CD8-positive, alpha-beta memory T cell (primary cell): Measurements from ENCODE around the gene IP6K1. TPM values are rescaled to one million over a fixed set of nuclear protein-coding genes. Genes with fewer than 3 reads are reported as not detected.
"Not testable (repeated sequence)": the region's sequence is repeated elsewhere in the genome, so short reads cannot be mapped to it uniquely, and the experiment has no call there.

Source experiments
- CTCF ChIA-PET: fragments of 350-600 bp; sonication (Branson Sonifier 250); formaldehyde crosslinking; loops from one replicate; lab custom pipeline; 2021; ENCODE audit warnings: antibody characterized with exemption; lab: Charles Lee
- POLR2A ChIA-PET: fragments of 350-600 bp; sonication (Branson Sonifier 250); formaldehyde crosslinking; loops from one replicate; lab custom pipeline; 2021; ENCODE audit warnings: antibody characterized with exemption; lab: Charles Lee
- DNase-seq, 5 donors: peaks; one replicate each; pipeline versions ENCODE4 v3.0.0 to v3.0.0-alpha.2; 2020 to 2022; ENCODE audit warnings: mixed read lengths in 1 of 5
- H3K27ac ChIP-seq: one replicate; pipeline ENCODE4 v1.7.0; 2013; ENCODE audit warnings: low read depth, mild to moderate bottlenecking, low read length, moderate library complexity
- H3K27me3 ChIP-seq: 2 replicates; pipeline ENCODE4 v1.7.0; 2013; ENCODE audit warnings: low read length, mild to moderate bottlenecking; ENCODE audit not compliant: insufficient read depth, poor library complexity, severe bottlenecking
- H3K36me3 ChIP-seq: 2 replicates; pipeline ENCODE4 v1.7.0; 2013; ENCODE audit warnings: mild to moderate bottlenecking, low read length, moderate library complexity; ENCODE audit not compliant: insufficient read depth
- H3K4me1 ChIP-seq: 2 replicates; pipeline ENCODE4 v1.7.0; 2013; ENCODE audit warnings: mild to moderate bottlenecking, low read length, moderate library complexity; ENCODE audit not compliant: insufficient read depth
- H3K4me3 ChIP-seq: 2 replicates; pipeline ENCODE4 v1.7.0; 2013; ENCODE audit warnings: mild to moderate bottlenecking, low read length
- H3K9me3 ChIP-seq: 2 replicates; pipeline ENCODE4 v1.7.0; 2013; ENCODE audit warnings: mild to moderate bottlenecking, low read length
- H3K27ac Mint-ChIP-seq, 8 donors: one replicate each; pipeline ENCODE4 v1.8.0; 2020 to 2021; ENCODE audit warnings: mixed read lengths in 8 of 8, mild to moderate bottlenecking in 6 of 8, inconsistent platforms in 3 of 8, moderate library complexity in 3 of 8
- H3K27me3 Mint-ChIP-seq, 2 donors: one replicate each; pipeline ENCODE4 v1.8.0; 2020 to 2021; ENCODE audit warnings: mixed read lengths in 2 of 2, mild to moderate bottlenecking in 1 of 2, moderate library complexity in 1 of 2
- H3K36me3 Mint-ChIP-seq, 3 donors: one replicate each; pipeline ENCODE4 v1.8.0; 2020 to 2021; ENCODE audit warnings: mixed read lengths in 3 of 3, inconsistent platforms in 1 of 3, mild to moderate bottlenecking in 1 of 3
- H3K4me1 Mint-ChIP-seq, 3 donors: one replicate each; pipeline ENCODE4 v1.8.0; 2020 to 2021; ENCODE audit warnings: mixed read lengths in 3 of 3, inconsistent platforms in 1 of 3, mild to moderate bottlenecking in 1 of 3
- H3K4me3 Mint-ChIP-seq, 7 donors: one replicate each; pipeline ENCODE4 v1.8.0; 2020 to 2021; ENCODE audit warnings: mixed read lengths in 7 of 7, mild to moderate bottlenecking in 6 of 7, moderate library complexity in 4 of 7, inconsistent platforms in 2 of 7
- H3K9me3 Mint-ChIP-seq, 5 donors: one replicate each; pipeline ENCODE4 v1.8.0; 2020 to 2022; ENCODE audit warnings: mixed read lengths in 5 of 5, mild to moderate bottlenecking in 3 of 5, moderate library complexity in 2 of 5, inconsistent platforms in 1 of 5
- polyA plus RNA-seq: library from polyadenylated mRNA; unstranded; fragments of 300-500 nt; fragmentation: Illumina TruSeq; gene quantifications from one replicate; pipeline ENCODE4 v1.2.3, GENCODE V29; 2021
- total RNA-seq, 2 experiments: library from RNA; stranded (reverse); gene quantifications; one replicate each; pipeline ENCODE4 v1.2.3, GENCODE V29; 2021

Gene IP6K1
- total and polyA plus RNA-seq, 3 experiments from 2014 or later: 26.1 to 47.5 (median 37.1) TPM

- peaks cover 0 to 2% of the 10 kb centered on the region in 2 donors for H3K27me3 Mint-ChIP-seq
Measured at GRCh38 chr3:49785565-49786356, 581 bp downstream of the IP6K1 start.

DNA sequence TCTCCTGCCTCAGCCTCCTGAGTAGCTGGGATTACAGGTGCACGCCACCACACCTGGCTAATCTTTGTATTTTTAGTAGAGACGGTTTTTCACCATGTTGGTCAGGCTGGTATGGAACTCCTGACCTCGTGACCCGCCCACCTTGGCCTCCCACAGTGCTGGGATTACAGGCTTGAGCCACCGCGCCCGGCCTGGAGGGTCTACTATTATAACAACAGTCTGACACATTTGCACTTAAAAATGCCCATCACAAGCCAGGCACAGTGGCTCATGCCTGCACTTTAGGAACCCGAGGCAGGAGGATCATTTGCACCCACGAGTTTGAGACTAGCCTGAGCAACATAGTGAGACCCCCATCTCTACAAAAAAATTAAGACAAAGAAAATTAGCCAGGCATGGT is 4.1 kb downstream of the IP6K1 start:
- H3K27me3 Mint-ChIP-seq, H3K9me3 Mint-ChIP-seq, H3K27me3 ChIP-seq, H3K27ac ChIP-seq, H3K36me3 ChIP-seq, DNase-seq, POLR2A ChIA-PET, H3K4me3 ChIP-seq, H3K9me3 ChIP-seq: not testable (repeated sequence)
- Mint-ChIP-seq H3K4me1 (peaks cover 41 to 70% (median 61%) of the 10 kb centered on the region in 3 donors), H3K27ac (peak overlapping the region in 1 of 8 donors; percentile 54), H3K4me3 (peak overlapping the region in 4 of 7 donors; percentile 25 to 73 (median 50)), H3K36me3 (peaks cover 0 to 52% (median 2%) of the 10 kb centered on the region in 3 donors)
- H3K4me1 ChIP-seq: peaks cover 49% of the 10 kb centered on the region
- CTCF ChIA-PET: interaction anchor here (0.6 to 0.7 kb wide), 3 partner anchors 12 to 712 kb away, joined by 3 to 4 read pairs (median 3); no protein-coding TSS in a partner anchor

More at GRCh38 chr3:49785565-49786356, 581 bp downstream of the IP6K1 start:
- H3K36me3 ChIP-seq: peaks cover 5% of the 10 kb centered on the region
- H3K27ac Mint-ChIP-seq: peak overlapping the region; percentile 73 to 99 (median 92)
- H3K27me3 ChIP-seq: no peaks in the 10 kb centered on the region
- peaks cover 42% of the 10 kb centered on the region for H3K4me1 ChIP-seq
- H3K4me3 Mint-ChIP-seq: peak overlapping the region; percentile 93 to 98 (median 94)
- H3K9me3 ChIP-seq: no peaks in the 10 kb centered on the region
- no peaks in the 10 kb centered on the region for H3K9me3 Mint-ChIP-seq
- CTCF ChIA-PET: interaction anchor here (1.2 to 3.8 kb wide), 3 partner anchors 17 to 75 kb away, joined by 3 to 23 read pairs (median 14); partner anchors contain the start of gene INKA1
- H3K4me3 ChIP-seq: peak overlapping the region; percentile 90
- peak overlapping the region; percentile 95 for H3K27ac ChIP-seq
- H3K4me1 Mint-ChIP-seq: peaks cover 29 to 61% (median 50%) of the 10 kb centered on the region in 3 donors
- H3K36me3 Mint-ChIP-seq: peaks cover 0 to 33% (median 2%) of the 10 kb centered on the region in 3 donors
- DNase-seq: peak in 2 of 5 donors; percentile 20 to 56
- POLR2A ChIA-PET: interaction anchor here (0.9 to 1.9 kb wide), 4 partner anchors 17 to 441 kb away, joined by 3 to 18 read pairs (median 7); partner anchors contain the start of gene INKA1

- H3K4me3 ChIP-seq: no peak overlapping the region
- no peaks in the 10 kb centered on the region for H3K9me3 ChIP-seq
- H3K4me1 ChIP-seq: peaks cover 43% of the 10 kb centered on the region
- peaks cover 0 to 56% (median 2%) of the 10 kb centered on the region in 3 donors for H3K36me3 Mint-ChIP-seq
- peaks cover 5% of the 10 kb centered on the region for H3K36me3 ChIP-seq
- H3K27ac ChIP-seq: no peak overlapping the region
- no peak for DNase-seq
- peak overlapping the region in 3 of 7 donors; percentile 11 to 76 (median 61) for H3K4me3 Mint-ChIP-seq
- no peaks in the 10 kb centered on the region for H3K9me3 Mint-ChIP-seq
- no peaks in the 10 kb centered on the region for H3K27me3 ChIP-seq
- H3K4me1 Mint-ChIP-seq: peaks cover 38 to 66% (median 54%) of the 10 kb centered on the region in 3 donors
- H3K27me3 Mint-ChIP-seq: no peaks in the 10 kb centered on the region
- ChIA-PET CTCF (interaction anchor here (0.6 kb wide), 1 partner anchor 11 kb away, joined by 3 read pairs; no protein-coding TSS in a partner anchor), POLR2A (no interaction called here)
- H3K27ac Mint-ChIP-seq: peak overlapping the region in 5 of 8 donors; percentile 37 to 68 (median 56)
Measured at GRCh38 chr3:49781415-49782199, 4.7 kb downstream of the IP6K1 start.

- Mint-ChIP-seq H3K36me3 (peaks cover 0 to 57% (median 2%) of the 10 kb centered on the region in 3 donors), H3K4me3 (peak overlapping the region in 2 of 7 donors; percentile 61 to 76), H3K4me1 (peaks cover 37 to 67% (median 52%) of the 10 kb centered on the region in 3 donors), H3K27ac (peak overlapping the region in 4 of 8 donors; percentile 26 to 68 (median 52))
- H3K9me3 Mint-ChIP-seq, H3K27me3 Mint-ChIP-seq, H3K4me3 ChIP-seq, H3K27ac ChIP-seq, POLR2A ChIA-PET, H3K9me3 ChIP-seq, CTCF ChIA-PET, H3K36me3 ChIP-seq, H3K27me3 ChIP-seq, DNase-seq: not testable (repeated sequence)
- H3K4me1 ChIP-seq: peaks cover 43% of the 10 kb centered on the region
Measured at GRCh38 chr3:49780975-49781365, 5.4 kb downstream of the IP6K1 start.

GRCh38 chr3:49780080-49780974 is 6.0 kb downstream of the IP6K1 start:
- no peaks in the 10 kb centered on the region for H3K27me3 ChIP-seq
- Mint-ChIP-seq H3K36me3 (peaks cover 0 to 58% (median 0%) of the 10 kb centered on the region in 3 donors), H3K4me1 (peaks cover 34 to 68% (median 54%) of the 10 kb centered on the region in 3 donors), H3K27me3 (no peaks in the 10 kb centered on the region), H3K4me3 (peak overlapping the region in 5 of 7 donors; percentile 24 to 61 (median 36)), H3K27ac (peak overlapping the region; percentile 28 to 82 (median 60)), H3K9me3 (no peaks in the 10 kb centered on the region)
- CTCF ChIA-PET: no interaction called here
- no peak for DNase-seq
- H3K4me3 ChIP-seq: no peak overlapping the region
- no peaks in the 10 kb centered on the region for H3K9me3 ChIP-seq
- no peak overlapping the region for H3K27ac ChIP-seq
- POLR2A ChIA-PET: interaction anchor here (0.6 kb wide), 1 partner anchor 26 kb away, joined by 3 read pairs; no protein-coding TSS in a partner anchor
- peaks cover 5% of the 10 kb centered on the region for H3K36me3 ChIP-seq
- peaks cover 41% of the 10 kb centered on the region for H3K4me1 ChIP-seq

GRCh38 chr3:49779358-49780079 is 6.8 kb downstream of the IP6K1 start:
- POLR2A ChIA-PET: interaction anchor here (0.6 kb wide), 1 partner anchor 27 kb away, joined by 3 read pairs; no protein-coding TSS in a partner anchor
- DNase-seq: no peak
- CTCF ChIA-PET: no interaction called here
- no peaks in the 10 kb centered on the region for H3K9me3 Mint-ChIP-seq
- no peak overlapping the region for H3K27ac ChIP-seq
- no peak overlapping the region for H3K4me3 ChIP-seq
- H3K36me3 ChIP-seq: peaks cover 5% of the 10 kb centered on the region
- H3K4me3 Mint-ChIP-seq: peak overlapping the region in 4 of 7 donors; percentile 24 to 75 (median 32)
- no peaks in the 10 kb centered on the region for H3K27me3 ChIP-seq
- H3K27me3 Mint-ChIP-seq: no peaks in the 10 kb centered on the region
- H3K4me1 Mint-ChIP-seq: peaks cover 37 to 68% (median 55%) of the 10 kb centered on the region in 3 donors
- peaks cover 33% of the 10 kb centered on the region for H3K4me1 ChIP-seq
- no peaks in the 10 kb centered on the region for H3K9me3 ChIP-seq
- peak overlapping the region in 7 of 8 donors; percentile 37 to 82 (median 67) for H3K27ac Mint-ChIP-seq
- H3K36me3 Mint-ChIP-seq: peaks cover 0 to 60% (median 3%) of the 10 kb centered on the region in 3 donors
